ENCODE measurements around the gene CORO7. TPM values are rescaled to one million over a fixed set of nuclear protein-coding genes. Genes with fewer than 3 reads are reported as not detected.

The CORO7 gene
- total and polyA plus RNA-seq, 10 donors = 29.7 to 177 (median 117) TPM

- H3K4me3 ChIP-seq = no peak overlapping the region
- peak; percentile 72 for DNase-seq
- WGBS, 5 donors = 91 to 96% (median 94%) methylated on average over 33 to 59 of the region's 59 CpGs
- H3K27me3 ChIP-seq (replicated peaks in 1 of 7) = no peaks in the 10 kb centered on the region
- no peak overlapping the region for H3K27ac ChIP-seq
- TF ChIP-seq POLR2AphosphoS5 (IDR thresholded peaks at IDR 0.05) (peak in 1 of 3 donors; percentile 41), POLR2A (IDR thresholded peaks at IDR 0.05) (no peak)
- peaks cover 0 to 100% (median 65%) of the 10 kb centered on the region in 6 donors for H3K36me3 ChIP-seq
- H3K4me1 ChIP-seq = peaks cover 0 to 83% (median 26%) of the 10 kb centered on the region in 6 donors
- intact Hi-C loops (cut with DNase I; ENCODE audit: low total_unique reads) = no loop called here
- no peaks in the 10 kb centered on the region for H3K9me3 ChIP-seq
Measured at GRCh38 chr16:4381072-4381934, 35.1 kb downstream of the CORO7 start.

GRCh38 chr16:4380119-4381063, 36.0 kb downstream of the CORO7 start:
- no peaks in the 10 kb centered on the region for H3K9me3 ChIP-seq
- 79 to 89% (median 85%) methylated on average over 19 to 26 of the region's 26 CpGs for WGBS, 5 donors
- peak in 2 of 3 donors; percentile 26 to 60 for TF ChIP-seq POLR2AphosphoS5 (IDR thresholded peaks at IDR 0.05)
- no peak for TF ChIP-seq CTCF (IDR thresholded peaks at IDR 0.05 in 8 of 11, conservative IDR thresholded peaks at IDR 0.05 in 3 of 11)
- no peak for TF ChIP-seq POLR2A (IDR thresholded peaks at IDR 0.05)
- H3K4me3 ChIP-seq = no peak overlapping the region
- DNase-seq = no peak
- peaks cover 0 to 100% (median 57%) of the 10 kb centered on the region in 6 donors for H3K36me3 ChIP-seq
- H3K27me3 ChIP-seq (replicated peaks in 1 of 7) = no peaks in the 10 kb centered on the region
- intact Hi-C loops (cut with DNase I; ENCODE audit: low total_unique reads) = no loop called here
- H3K4me1 ChIP-seq = peaks cover 0 to 83% (median 28%) of the 10 kb centered on the region in 6 donors
- peak overlapping the region in 2 of 8 donors; percentile 26 to 30 for H3K27ac ChIP-seq

GRCh38 chr16:4378999-4379690, 37.3 kb downstream of the CORO7 start:
- TF ChIP-seq CTCF (IDR thresholded peaks at IDR 0.05 in 8 of 11, conservative IDR thresholded peaks at IDR 0.05 in 3 of 11) (no peak), POLR2AphosphoS5 (IDR thresholded peaks at IDR 0.05) (peak in 1 of 3 donors; percentile 47), POLR2A (IDR thresholded peaks at IDR 0.05) (no peak)
- no peaks in the 10 kb centered on the region for H3K27me3 ChIP-seq (replicated peaks in 1 of 7)
- no peak overlapping the region for H3K4me3 ChIP-seq
- H3K9me3 ChIP-seq = no peaks in the 10 kb centered on the region
- intact Hi-C loops (cut with DNase I; ENCODE audit: low total_unique reads) = no loop called here
- H3K27ac ChIP-seq = peak overlapping the region in 2 of 8 donors; percentile 2 to 82
- peaks cover 0 to 100% (median 45%) of the 10 kb centered on the region in 6 donors for H3K36me3 ChIP-seq
- peaks cover 0 to 85% (median 36%) of the 10 kb centered on the region in 6 donors for H3K4me1 ChIP-seq
- DNase-seq = no peak
- WGBS, 5 donors = 83 to 92% (median 92%) methylated on average over 15 to 21 of the region's 21 CpGs

- WGBS, 5 donors = 84 to 92% (median 88%) methylated on average over 4 to 15 of the region's 15 CpGs
Measured at GRCh38 chr16:4378161-4378666, 38.2 kb downstream of the CORO7 start.

More at GRCh38 chr16:4378161-4378666, 38.2 kb downstream of the CORO7 start:
- intact Hi-C loops (cut with DNase I; ENCODE audit: low total_unique reads) = no loop called here
- Histone ChIP-seq H3K4me1 (peaks cover 5 to 85% (median 37%) of the 10 kb centered on the region in 6 donors), H3K27me3 (replicated peaks in 1 of 7) (no peaks in the 10 kb centered on the region), H3K36me3 (peaks cover 0 to 96% (median 37%) of the 10 kb centered on the region in 6 donors), H3K4me3 (no peak overlapping the region), H3K9me3 (no peaks in the 10 kb centered on the region), H3K27ac (peak overlapping the region in 2 of 8 donors; percentile 2 to 82)
- TF ChIP-seq POLR2A (IDR thresholded peaks at IDR 0.05) (no peak), CTCF (IDR thresholded peaks at IDR 0.05 in 8 of 11, conservative IDR thresholded peaks at IDR 0.05 in 3 of 11) (no peak), POLR2AphosphoS5 (IDR thresholded peaks at IDR 0.05) (peak in 2 of 3 donors; percentile 7 to 43)
- no peak for DNase-seq
